Activated CD4-positive, alpha-beta T cell treated with anti-CD3 and anti-CD28 coated beads, Interleukin-10, Interleukin-2, amounts not matched to agents 100 ng/mL and 50 ng/mL, durations not matched to agents 16 hours and 8 hours (primary cell): ENCODE data around the gene ATP13A4.

ENCODE experiments used
- DNase-seq: peaks from one replicate; pipeline ENCODE4 v3.0.0-alpha.2; 2020

Gene ATP13A4

GRCh38 chr3:193391902-193392301, 162.8 kb downstream of the ATP13A4 start:
- DNase-seq = no peak

GRCh38 chr3:193389335-193389734, 165.4 kb downstream of the ATP13A4 start:
- DNase-seq = no peak

- no peak for DNase-seq
Measured at GRCh38 chr3:193388361-193388760, 166.3 kb downstream of the ATP13A4 start.

GRCh38 chr3:193387596-193387995, 167.1 kb downstream of the ATP13A4 start:
- no peak for DNase-seq

GRCh38 chr3:193378706-193379105, 176.0 kb downstream of the ATP13A4 start, which contains the start of gene ATP13A5:
ATP13A5 (minus strand) TSS chr3:193378753; CDS start chr3:193378725, 28 bp downstream.
- no peak for DNase-seq

GRCh38 chr3:193377591-193377990, 177.1 kb downstream of the ATP13A4 start:
- no peak for DNase-seq

GRCh38 chr3:193375614-193376013, 179.1 kb downstream of the ATP13A4 start:
- no peak for DNase-seq

- DNase-seq = peak; percentile 14
Measured at GRCh38 chr3:193372783-193373182, 181.9 kb downstream of the ATP13A4 start.

GRCh38 chr3:193367868-193368267, 186.8 kb downstream of the ATP13A4 start:
- no peak for DNase-seq

- no peak for DNase-seq
Measured at GRCh38 chr3:193357291-193357690, 197.4 kb downstream of the ATP13A4 start.

- no peak for DNase-seq
Measured at GRCh38 chr3:193354423-193354822, 200.3 kb downstream of the ATP13A4 start.
